ENCODE results near the gene TBC1D22A. TPM values are rescaled to one million over a fixed set of nuclear protein-coding genes. Genes with fewer than 3 reads are reported as not detected.

Gene TBC1D22A
- total and polyA plus RNA-seq, 4 donors, result 4.1 to 12.4 (median 8.4) TPM

GRCh38 chr22:46766611-46767010, 4.2 kb downstream of the TBC1D22A start (continued):
- TF ChIP-seq MAX (IDR thresholded peaks at IDR 0.05) (no peak), YY1 (IDR thresholded peaks at IDR 0.05) (no peak), RXRA (IDR thresholded peaks at IDR 0.05) (no peak), TAF1 (conservative IDR thresholded peaks at IDR 0.05) (no peak), FOXA1 (IDR thresholded peaks at IDR 0.05) (no peak), GABPA (IDR thresholded peaks at IDR 0.05 in 1 of 2, conservative IDR thresholded peaks at IDR 0.05 in 1 of 2) (no peak), HNF4G (IDR thresholded peaks at IDR 0.05) (no peak)

- H3K27ac ChIP-seq (ENCODE audit: low read depth in 1 of 2, low read length in 2 of 2), result no peak overlapping the region
- peaks cover 0 to 25% (median 16%) of the 10 kb centered on the region in 4 donors for H3K4me1 ChIP-seq (ENCODE audit: control insufficient read depth in 4 of 4, insufficient read depth in 4 of 4, low read length in 3 of 4)
- DNase-seq (ENCODE audit: low spot score), result no peak
- H3K36me3 ChIP-seq (ENCODE audit: control insufficient read depth in 4 of 4, insufficient read depth in 3 of 4, low read depth in 1 of 4, low read length in 3 of 4), result no peaks in the 10 kb centered on the region
- no peaks in the 10 kb centered on the region for H3K9me3 ChIP-seq (ENCODE audit: control insufficient read depth in 4 of 4, low read length in 3 of 4)
- no peak for TF ChIP-seq GABPA (IDR thresholded peaks at IDR 0.05 in 1 of 2, conservative IDR thresholded peaks at IDR 0.05 in 1 of 2)
- TF ChIP-seq EGR1 (IDR thresholded peaks at IDR 0.05; ENCODE audit: low read depth in 2 of 2), result no peak
- no peak for TF ChIP-seq HNF4G (IDR thresholded peaks at IDR 0.05)
- no peak for TF ChIP-seq SP1 (IDR thresholded peaks at IDR 0.05)
- TF ChIP-seq JUND (IDR thresholded peaks at IDR 0.05), result no peak
- TF ChIP-seq ZBTB33 (IDR thresholded peaks at IDR 0.05), result no peak
- no peak for TF ChIP-seq MAX (IDR thresholded peaks at IDR 0.05)
- no peak for TF ChIP-seq TAF1 (conservative IDR thresholded peaks at IDR 0.05)
- no peak for TF ChIP-seq ATF3 (IDR thresholded peaks at IDR 0.05)
- TF ChIP-seq REST (IDR thresholded peaks at IDR 0.05), result no peak
- no peak for TF ChIP-seq RAD21 (IDR thresholded peaks at IDR 0.05)
- no peak for TF ChIP-seq HNF4A (conservative IDR thresholded peaks at IDR 0.05)
- no peak for TF ChIP-seq YY1 (IDR thresholded peaks at IDR 0.05)
- TF ChIP-seq FOXA2 (IDR thresholded peaks at IDR 0.05), result no peak
- no peak for TF ChIP-seq CTCF (IDR thresholded peaks at IDR 0.05; ENCODE audit: low read depth, low read length, missing input control)
- WGBS, result 97% methylated on average over 11 of the region's 11 CpGs
- no peak overlapping the region for H3K9ac ChIP-seq (ENCODE audit: low read depth in 1 of 2, low read length in 2 of 2)
- H3K4me3 ChIP-seq (ENCODE audit: low read depth in 1 of 3, low read length in 3 of 3), result no peak overlapping the region
- H3K27me3 ChIP-seq (ENCODE audit: control insufficient read depth in 4 of 4, insufficient read depth in 4 of 4, low read length in 3 of 4), result no peaks in the 10 kb centered on the region
Observed at GRCh38 chr22:46767249-46767985, 5.0 kb downstream of the TBC1D22A start.
